GM23338 (cell line): Measurements from ENCODE around the gene OSBPL5. TPM values are rescaled to one million over a fixed set of nuclear protein-coding genes. Genes with fewer than 3 reads are reported as not detected.
A peak's percentile ranks its signal among the peaks of the same experiment; 100 is the strongest.

ENCODE experiments used
- ATAC-seq: fragments of 200-7000 bp; cut with Tn5 transposase; 3 replicates; pipeline ENCODE4 v1.9.1; 2020
- DNase-seq: peaks from one replicate; pipeline ENCODE4 v3.0.0-alpha.2; 2015; ENCODE audit warnings: low spot score
- H2AFZ ChIP-seq: fragments of 200-600 bp; sonication (generic); 2 replicates; pipeline ENCODE4 v1.8.0; 2016; ENCODE audit warnings: antibody characterized with exemption, mild to moderate bottlenecking, moderate library complexity
- H3F3A ChIP-seq: fragments of 200-600 bp; sonication (generic); replicated peaks from 2 replicates; pipeline ENCODE4 v1.8.0; 2017; ENCODE audit warnings: antibody characterized with exemption, mixed run types, low read depth
- H3K27ac ChIP-seq: fragments of 200-600 bp; sonication (generic); 2 replicates; pipeline ENCODE4 v1.6.1; 2016; ENCODE audit warnings: low read depth
- H3K27me3 ChIP-seq: fragments of 200-600 bp; sonication (generic); 2 replicates; pipeline ENCODE4 v1.8.0; 2016; ENCODE audit warnings: mild to moderate bottlenecking, mixed run types, moderate library complexity; ENCODE audit not compliant: insufficient read depth
- H3K36me3 ChIP-seq: fragments of 200-600 bp; sonication (generic); 2 replicates; pipeline ENCODE4 v1.8.0; 2016; ENCODE audit warnings: mild to moderate bottlenecking; ENCODE audit not compliant: insufficient read depth
- H3K4me1 ChIP-seq: fragments of 200-600 bp; sonication (generic); 2 replicates; pipeline ENCODE4 v1.8.0; 2016; ENCODE audit warnings: mild to moderate bottlenecking, moderate library complexity; ENCODE audit not compliant: insufficient read depth
- H3K4me2 ChIP-seq: fragments of 200-600 bp; sonication (generic); 2 replicates; pipeline ENCODE4 v1.7.1; 2017; ENCODE audit warnings: mixed run types
- H3K4me3 ChIP-seq: fragments of 200-600 bp; sonication (generic); 2 replicates; pipeline ENCODE4 v1.6.1; 2016; ENCODE audit warnings: mixed run types
- H3K79me2 ChIP-seq: fragments of 200-600 bp; sonication (generic); replicated peaks from 2 replicates; pipeline ENCODE4 v1.8.0; 2017; ENCODE audit warnings: mild to moderate bottlenecking; ENCODE audit not compliant: insufficient read depth
- H3K9me2 ChIP-seq: fragments of 200-600 bp; sonication (generic); 2 replicates; pipeline ENCODE4 v1.8.0; 2017; ENCODE audit not compliant: insufficient read depth
- H4K20me1 ChIP-seq: fragments of 200-600 bp; sonication (generic); replicated peaks from 2 replicates; pipeline ENCODE4 v1.8.0; 2017; ENCODE audit warnings: mild to moderate bottlenecking; ENCODE audit not compliant: insufficient read depth
- H3K27ac Mint-ChIP-seq: 2 replicates; pipeline ENCODE4 v1.8.0; 2020; ENCODE audit warnings: inconsistent platforms, mild to moderate bottlenecking, moderate library complexity, mixed read lengths
- H3K27me3 Mint-ChIP-seq: 3 replicates; pipeline ENCODE4 v1.8.0; 2022; ENCODE audit warnings: low read depth, mild to moderate bottlenecking, moderate library complexity, mixed read lengths, inconsistent platforms; ENCODE audit not compliant: insufficient read depth, poor library complexity
- H3K36me3 Mint-ChIP-seq: 3 replicates; pipeline ENCODE4 v1.8.0; 2021; ENCODE audit warnings: low read depth, mild to moderate bottlenecking, inconsistent platforms, moderate library complexity, mixed read lengths
- H3K4me1 Mint-ChIP-seq: 3 replicates; pipeline ENCODE4 v1.8.0; 2020; ENCODE audit warnings: mild to moderate bottlenecking, inconsistent platforms, mixed read lengths
- H3K4me3 Mint-ChIP-seq: 3 replicates; pipeline ENCODE4 v1.8.0; 2021; ENCODE audit warnings: moderate library complexity, mild to moderate bottlenecking, inconsistent platforms, mixed read lengths
- H3K9me3 Mint-ChIP-seq: 3 replicates; pipeline ENCODE4 v1.8.0; 2020; ENCODE audit warnings: moderate library complexity, mild to moderate bottlenecking, inconsistent platforms, mixed read lengths
- CREB1 ChIP-seq: fragments of 250-450 bp; sonication (Bioruptor Pico); IDR thresholded peaks from 2 replicates; pipeline ENCODE4 v1.5.0; 2020; ENCODE audit warnings: low read depth, mild to moderate bottlenecking, moderate library complexity
- CTCF ChIP-seq, 2 experiments: fragments of 200-600 bp in 1 of 2; sonication (generic) in 1 of 2; conservative IDR thresholded peaks; 2 replicates each; pipeline versions ENCODE4 v1.5.1 to v1.6.1; 2016 to 2017; ENCODE audit warnings: antibody characterized with exemption in 2 of 2, low read depth in 2 of 2, mild to moderate bottlenecking in 2 of 2, moderate library complexity in 1 of 2
- ETS1 ChIP-seq: IDR thresholded peaks from 2 replicates; pipeline ENCODE4 v1.6.1; 2016; ENCODE audit warnings: antibody characterized with exemption
- EZH2 ChIP-seq: fragments of 200-600 bp; sonication (generic); IDR thresholded peaks from one replicate; pipeline ENCODE4 v1.8.0; 2017; ENCODE audit warnings: antibody characterized with exemption, mild to moderate bottlenecking, low read depth; ENCODE audit not compliant: unreplicated experiment
- EZH2phosphoT487 ChIP-seq: fragments of 200-600 bp; sonication (generic); IDR thresholded peaks from one replicate; pipeline ENCODE4 v1.8.1; 2018; ENCODE audit warnings: antibody characterized with exemption; ENCODE audit not compliant: unreplicated experiment
- JUNB ChIP-seq: IDR thresholded peaks from one replicate; pipeline ENCODE4 v1.6.1; 2016; ENCODE audit warnings: antibody characterized with exemption; ENCODE audit not compliant: unreplicated experiment
- NANOG ChIP-seq: IDR thresholded peaks from 2 replicates; pipeline ENCODE4 v1.6.1; 2016; ENCODE audit warnings: antibody characterized with exemption, borderline replicate concordance
- POLR2AphosphoS5 ChIP-seq: IDR thresholded peaks from 2 replicates; pipeline ENCODE4 v1.6.1; 2016; ENCODE audit warnings: antibody characterized with exemption, low read depth
- REST ChIP-seq: IDR thresholded peaks from one replicate; pipeline ENCODE4 v1.6.1; 2018; ENCODE audit warnings: antibody characterized with exemption; ENCODE audit not compliant: unreplicated experiment
- STAT1 ChIP-seq: IDR thresholded peaks from one replicate; pipeline ENCODE4 v1.6.1; 2016; ENCODE audit warnings: antibody characterized with exemption; ENCODE audit not compliant: unreplicated experiment
- ZNF114 ChIP-seq: fragments of 250-450 bp; sonication (Bioruptor Pico); IDR thresholded peaks from 2 replicates; pipeline ENCODE4 v1.5.0; 2020; ENCODE audit warnings: mild to moderate bottlenecking, moderate library complexity
- ZNF331 ChIP-seq: fragments of 250-450 bp; sonication (Bioruptor Pico); IDR thresholded peaks from 2 replicates; pipeline ENCODE4 v1.5.0; 2020; ENCODE audit warnings: low read depth, mild to moderate bottlenecking, moderate library complexity
- ZNF462 ChIP-seq: fragments of 250-450 bp; sonication (Bioruptor Pico); IDR thresholded peaks from 2 replicates; pipeline ENCODE4 v1.5.0; 2020; ENCODE audit warnings: mild to moderate bottlenecking, moderate library complexity
- polyA plus RNA-seq: library from polyadenylated mRNA; unstranded; fragments of >200 nt; fragmentation: Nextera tagmentation; extraction: Ambion mirVana; gene quantifications from 2 replicates; pipeline ENCODE4 v1.2.1, GENCODE V29; 2016
- total RNA-seq: library from RNA; depleted of rRNA; stranded (reverse); fragments of >200 nt; shearing (Covaris generic); gene quantifications from 2 replicates; pipeline ENCODE4 v1.2.3, GENCODE V29; 2014

The OSBPL5 gene
- total and polyA plus RNA-seq, 2 experiments from 2014 or later: 2.7 to 12.0 TPM

GRCh38 chr11:3149852-3150188 is 15.3 kb downstream of the OSBPL5 start:
- H3K9me3 Mint-ChIP-seq: no peaks in the 10 kb centered on the region
- Histone ChIP-seq H3K4me2 (no peak overlapping the region), H2AFZ (no peak overlapping the region), H3K4me1 (peaks cover 4% of the 10 kb centered on the region; the same call in 1 of the 2 replicates), H3K36me3 (no peaks in the 10 kb centered on the region), H3K79me2 (no peaks in the 10 kb centered on the region), H3K27me3 (no peaks in the 10 kb centered on the region), H3K9me2 (no peaks in the 10 kb centered on the region), H3F3A (no peaks in the 10 kb centered on the region), H4K20me1 (no peaks in the 10 kb centered on the region), H3K4me3 (no peak overlapping the region), H3K27ac (no peak overlapping the region)
- no peak for DNase-seq
- H3K27ac Mint-ChIP-seq: peak overlapping the region; percentile 75
- peaks cover 34% of the 10 kb centered on the region for H3K4me1 Mint-ChIP-seq
- no peaks in the 10 kb centered on the region; the same call in 2 of the 3 replicates for H3K36me3 Mint-ChIP-seq
- peaks cover 12% of the 10 kb centered on the region for H3K27me3 Mint-ChIP-seq
- TF ChIP-seq JUNB (no peak), CTCF (conservative IDR thresholded peaks at IDR 0.05; ENCODE audit: low read depth in 2 of 2) (no peak), POLR2AphosphoS5 (no peak), ZNF114 (no peak), CREB1 (CRISPR knock-in tag) (no peak), NANOG (no peak), EZH2phosphoT487 (no peak), REST (no peak), ETS1 (no peak), STAT1 (no peak), EZH2 (no peak), ZNF331 (CRISPR knock-in tag) (no peak), ZNF462 (CRISPR knock-in tag) (no peak)
- H3K4me3 Mint-ChIP-seq: no peak overlapping the region; the same call in 2 of the 3 replicates
- no peak for ATAC-seq
